Natural killer cell (primary cell): ENCODE measurements around the gene CYP2D6. TPM values are rescaled to one million over a fixed set of nuclear protein-coding genes. Genes with fewer than 3 reads are reported as not detected.
"Not testable (repeated sequence)": the region's sequence is repeated elsewhere in the genome, so short reads cannot be mapped to it uniquely, and the experiment has no call there.

ENCODE experiments used
- ATAC-seq, 3 donors: fragments of 150-1000 bp in 2 of 3; fragments of 200-7000 bp in 1 of 3; cut with Tn5 transposase; 1 replicate in 1 of 3; 2 replicates in 2 of 3; pipeline ENCODE4 v1.10.0; 2021; ENCODE audit warnings: mild to moderate bottlenecking in 2 of 3, moderate library complexity in 2 of 3
- DNase-seq, 2 donors: peaks; one replicate each; pipeline versions ENCODE4 v3.0.0 to v3.0.0-alpha.2; 2013 to 2021; ENCODE audit warnings: mixed read lengths in 1 of 2
- H3K27ac ChIP-seq: one replicate; pipeline ENCODE4 v1.5.1; 2013; ENCODE audit warnings: mild to moderate bottlenecking, low read length
- H3K27me3 ChIP-seq: one replicate; pipeline ENCODE4 v1.6.1; 2013; ENCODE audit warnings: low read length; ENCODE audit not compliant: control insufficient read depth, insufficient read depth
- H3K36me3 ChIP-seq: one replicate; pipeline ENCODE4 v1.6.1; 2013; ENCODE audit warnings: low read length; ENCODE audit not compliant: control insufficient read depth, insufficient read depth
- H3K4me1 ChIP-seq: one replicate; pipeline ENCODE4 v1.6.1; 2013; ENCODE audit warnings: low read length; ENCODE audit not compliant: control insufficient read depth, insufficient read depth
- H3K4me3 ChIP-seq: one replicate; pipeline ENCODE4 v1.5.1; 2013; ENCODE audit warnings: low read length
- H3K9me3 ChIP-seq: one replicate; pipeline ENCODE4 v1.6.1; 2013; ENCODE audit warnings: low read length; ENCODE audit not compliant: control insufficient read depth, insufficient read depth
- H3K27ac Mint-ChIP-seq, 2 donors: one replicate each; pipeline ENCODE4 v1.8.0; 2022; ENCODE audit warnings: mild to moderate bottlenecking in 2 of 2, mixed read lengths in 2 of 2, moderate library complexity in 1 of 2
- H3K27me3 Mint-ChIP-seq, 2 donors: one replicate each; pipeline ENCODE4 v1.8.0; 2022; ENCODE audit warnings: low read depth in 2 of 2, mixed read lengths in 2 of 2
- H3K36me3 Mint-ChIP-seq: one replicate; pipeline ENCODE4 v1.8.0; 2022; ENCODE audit warnings: mixed read lengths
- H3K4me1 Mint-ChIP-seq, 2 donors: one replicate each; pipeline ENCODE4 v1.8.0; 2022; ENCODE audit warnings: mixed read lengths in 2 of 2
- H3K4me3 Mint-ChIP-seq: one replicate; pipeline ENCODE4 v1.8.0; 2022; ENCODE audit warnings: mild to moderate bottlenecking, moderate library complexity, mixed read lengths
- H3K9me3 Mint-ChIP-seq, 2 donors: one replicate each; pipeline ENCODE4 v1.8.0; 2022; ENCODE audit warnings: mixed read lengths in 2 of 2
- WGBS: methylation state at CpG from one replicate; pipeline ENCODE4 v1.1.7; 2013; ENCODE audit warnings: missing lambda C conversion rate; ENCODE audit not compliant: insufficient coverage; 5-methylcytosine and 5-hydroxymethylcytosine counted together
- intact Hi-C: fragments of 100-400 bp; cut with micrococcal nuclease; formaldehyde crosslinking; loops from one replicate; pipeline ENCODE4 v1.14.2; 2022
- total RNA-seq, 4 donors: library from RNA; stranded (reverse); fragments of 120-200 nt in 1 of 4; gene quantifications; one replicate each; pipeline versions ENCODE4 v1.2.3 to v1.2.4, GENCODE V29; 2013 to 2022
- TF ChIP-seq, protein P1 (sequence below): fragments of 200-600 bp; IDR thresholded peaks from one replicate; pipeline ENCODE4 v1.8.0; 2022; ENCODE audit warnings: antibody characterized with exemption

Gene CYP2D6
- total RNA-seq, 3 donors from 2014 or later (not counting 1 experiment from before 2014, with no cell fraction given): 3.8 to 5.5 (median 3.9) TPM

DNA sequence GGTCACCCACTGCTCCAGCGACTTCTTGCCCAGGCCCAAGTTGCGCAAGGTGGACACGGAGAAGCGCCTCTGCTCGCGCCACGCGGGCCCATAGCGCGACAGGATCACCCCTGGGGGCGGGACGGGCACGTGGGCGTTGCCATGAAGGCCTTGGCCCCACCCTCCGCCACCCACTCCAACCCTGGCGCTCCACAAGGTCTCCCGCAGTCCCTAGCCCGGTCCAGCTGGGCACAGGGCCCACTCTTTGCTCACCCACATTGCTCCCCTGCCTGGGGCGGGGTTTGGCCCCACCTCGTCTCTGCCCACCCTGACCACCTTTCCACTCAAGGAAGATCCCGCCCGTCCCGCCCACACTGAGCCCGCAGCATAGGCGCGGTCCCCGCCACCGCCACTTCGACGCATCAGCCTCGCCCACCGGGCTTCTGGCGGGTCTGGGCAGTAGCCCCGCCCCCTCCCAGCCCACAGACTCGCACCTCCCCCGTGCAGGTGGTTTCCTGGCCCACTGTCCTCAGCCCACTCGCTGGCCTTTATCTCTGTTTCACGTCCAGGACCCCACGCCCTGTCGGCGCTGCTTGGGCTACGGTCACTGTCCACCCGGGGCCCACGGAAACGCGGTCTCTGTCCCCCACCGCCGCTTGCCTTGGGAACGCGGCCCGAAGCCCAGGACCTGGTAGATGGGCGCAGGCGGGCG lies 12.3 kb upstream of the CYP2D6 start:
- Mint-ChIP-seq H3K4me1 (no peaks in the 10 kb centered on the region), H3K9me3 (no peaks in the 10 kb centered on the region), H3K27me3 (no peaks in the 10 kb centered on the region), H3K36me3 (no peaks in the 10 kb centered on the region), H3K4me3 (no peak overlapping the region), H3K27ac (no peak overlapping the region)
- WGBS: 91% methylated on average over 54 of the region's 54 CpGs
- Histone ChIP-seq H3K27ac (no peak overlapping the region), H3K27me3 (no peaks in the 10 kb centered on the region), H3K9me3 (no peaks in the 10 kb centered on the region), H3K4me1 (no peaks in the 10 kb centered on the region), H3K36me3 (no peaks in the 10 kb centered on the region), H3K4me3 (no peak overlapping the region)
- no peak for ATAC-seq
- intact Hi-C loops: no loop called here
- DNase-seq: no peak
- TF ChIP-seq, protein P1, sequence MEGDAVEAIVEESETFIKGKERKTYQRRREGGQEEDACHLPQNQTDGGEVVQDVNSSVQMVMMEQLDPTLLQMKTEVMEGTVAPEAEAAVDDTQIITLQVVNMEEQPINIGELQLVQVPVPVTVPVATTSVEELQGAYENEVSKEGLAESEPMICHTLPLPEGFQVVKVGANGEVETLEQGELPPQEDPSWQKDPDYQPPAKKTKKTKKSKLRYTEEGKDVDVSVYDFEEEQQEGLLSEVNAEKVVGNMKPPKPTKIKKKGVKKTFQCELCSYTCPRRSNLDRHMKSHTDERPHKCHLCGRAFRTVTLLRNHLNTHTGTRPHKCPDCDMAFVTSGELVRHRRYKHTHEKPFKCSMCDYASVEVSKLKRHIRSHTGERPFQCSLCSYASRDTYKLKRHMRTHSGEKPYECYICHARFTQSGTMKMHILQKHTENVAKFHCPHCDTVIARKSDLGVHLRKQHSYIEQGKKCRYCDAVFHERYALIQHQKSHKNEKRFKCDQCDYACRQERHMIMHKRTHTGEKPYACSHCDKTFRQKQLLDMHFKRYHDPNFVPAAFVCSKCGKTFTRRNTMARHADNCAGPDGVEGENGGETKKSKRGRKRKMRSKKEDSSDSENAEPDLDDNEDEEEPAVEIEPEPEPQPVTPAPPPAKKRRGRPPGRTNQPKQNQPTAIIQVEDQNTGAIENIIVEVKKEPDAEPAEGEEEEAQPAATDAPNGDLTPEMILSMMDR: no peak

DNA sequence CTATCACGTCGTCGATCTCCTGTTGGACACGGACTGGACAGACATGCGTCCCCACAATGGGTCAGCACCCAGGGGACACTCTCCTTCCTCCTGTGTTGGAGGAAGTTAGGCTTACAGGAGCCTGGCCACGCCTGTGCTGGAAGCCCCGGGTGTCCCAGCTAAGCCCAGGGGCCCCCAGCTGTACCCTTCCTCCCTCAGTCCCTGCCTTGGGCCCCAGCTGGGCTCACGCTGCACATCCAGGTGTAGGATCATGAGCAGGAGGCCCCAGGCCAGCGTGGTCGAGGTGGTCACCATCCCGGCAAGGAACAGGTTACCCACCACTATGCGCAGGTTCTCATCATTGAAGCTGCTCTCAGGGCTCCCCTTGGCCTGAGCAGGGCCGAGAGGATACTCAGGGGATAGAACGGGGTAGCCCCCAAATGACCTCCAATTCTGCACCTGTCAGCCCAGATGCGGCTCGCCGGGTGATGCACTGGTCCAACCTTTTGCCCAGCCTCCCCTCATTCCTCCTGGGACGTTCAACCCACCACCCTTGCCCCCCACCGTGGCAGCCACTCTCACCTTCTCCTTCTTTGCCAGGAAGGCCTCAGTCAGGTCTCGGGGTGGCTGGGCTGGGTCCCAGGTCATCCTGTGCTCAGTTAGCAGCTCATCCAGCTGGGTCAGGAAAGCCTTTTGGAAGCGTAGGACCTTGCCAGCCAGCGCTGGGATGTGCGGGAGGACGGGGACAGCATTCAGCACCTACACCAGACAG lies 10.9 kb upstream of the CYP2D6 start:
- intact Hi-C loops: not testable (repeated sequence)

DNA sequence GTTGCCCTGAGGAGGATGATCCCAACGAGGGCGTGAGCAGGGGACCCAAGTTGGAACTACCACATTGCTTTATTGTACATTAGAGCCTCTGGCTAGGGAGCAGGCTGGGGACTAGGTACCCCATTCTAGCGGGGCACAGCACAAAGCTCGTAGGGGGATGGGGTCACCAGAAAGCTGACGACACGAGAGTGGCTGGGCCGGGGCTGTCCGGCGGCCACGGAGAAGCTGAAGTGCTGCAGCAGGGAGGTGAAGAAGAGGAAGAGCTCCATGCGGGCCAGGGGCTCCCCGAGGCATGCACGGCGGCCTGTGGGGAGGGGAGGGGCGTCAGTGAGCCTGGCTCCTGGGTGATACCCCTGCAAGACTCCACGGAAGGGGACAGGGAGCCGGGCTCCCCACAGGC lies 9.5 kb upstream of the CYP2D6 start:
- H3K27me3 ChIP-seq, H3K4me1 Mint-ChIP-seq, H3K9me3 ChIP-seq, H3K4me3 ChIP-seq, H3K27ac ChIP-seq, H3K27ac Mint-ChIP-seq, ATAC-seq, H3K36me3 Mint-ChIP-seq, intact Hi-C loops, H3K9me3 Mint-ChIP-seq, H3K4me1 ChIP-seq, H3K4me3 Mint-ChIP-seq, H3K36me3 ChIP-seq, H3K27me3 Mint-ChIP-seq, DNase-seq: not testable (repeated sequence)
- 89% methylated on average over 7 of the region's 17 CpGs for WGBS

More for the DNA sequence above, 10.9 kb upstream of the CYP2D6 start:
- H3K27ac Mint-ChIP-seq, H3K27ac ChIP-seq, H3K36me3 ChIP-seq, H3K4me3 Mint-ChIP-seq, H3K4me3 ChIP-seq, H3K4me1 Mint-ChIP-seq, DNase-seq, H3K36me3 Mint-ChIP-seq, H3K9me3 Mint-ChIP-seq, H3K27me3 Mint-ChIP-seq, H3K9me3 ChIP-seq, ATAC-seq, H3K27me3 ChIP-seq, H3K4me1 ChIP-seq: not testable (repeated sequence)
- 94% methylated on average over 24 of the region's 24 CpGs for WGBS

DNA sequence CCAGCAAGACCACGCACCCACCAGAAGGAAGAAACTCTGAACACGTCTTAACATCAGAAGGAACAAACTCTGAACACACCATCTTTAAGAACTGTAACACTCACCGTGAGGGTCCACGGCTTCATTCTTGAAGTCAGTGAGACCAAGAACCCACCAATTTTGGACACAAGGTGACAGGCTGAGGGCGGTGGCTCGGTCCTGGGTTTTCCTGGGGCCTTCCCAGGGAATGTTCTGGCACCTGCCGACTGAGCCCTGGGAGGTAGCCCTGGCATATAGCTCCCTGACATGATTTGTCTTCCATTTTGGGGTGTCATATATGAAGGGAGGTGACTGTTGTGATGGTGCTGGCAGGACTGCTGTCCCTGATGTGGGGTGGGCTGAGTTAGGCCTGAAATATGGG lies 8.9 kb upstream of the CYP2D6 start:
- H3K27ac ChIP-seq, H3K9me3 ChIP-seq, DNase-seq, H3K9me3 Mint-ChIP-seq, H3K4me3 ChIP-seq, ATAC-seq, H3K4me1 ChIP-seq, H3K36me3 ChIP-seq, H3K27me3 Mint-ChIP-seq, H3K4me1 Mint-ChIP-seq, H3K27me3 ChIP-seq, H3K27ac Mint-ChIP-seq, H3K36me3 Mint-ChIP-seq, H3K4me3 Mint-ChIP-seq, intact Hi-C loops: not testable (repeated sequence)
- WGBS: 91% methylated on average over 7 of the region's 7 CpGs

DNA sequence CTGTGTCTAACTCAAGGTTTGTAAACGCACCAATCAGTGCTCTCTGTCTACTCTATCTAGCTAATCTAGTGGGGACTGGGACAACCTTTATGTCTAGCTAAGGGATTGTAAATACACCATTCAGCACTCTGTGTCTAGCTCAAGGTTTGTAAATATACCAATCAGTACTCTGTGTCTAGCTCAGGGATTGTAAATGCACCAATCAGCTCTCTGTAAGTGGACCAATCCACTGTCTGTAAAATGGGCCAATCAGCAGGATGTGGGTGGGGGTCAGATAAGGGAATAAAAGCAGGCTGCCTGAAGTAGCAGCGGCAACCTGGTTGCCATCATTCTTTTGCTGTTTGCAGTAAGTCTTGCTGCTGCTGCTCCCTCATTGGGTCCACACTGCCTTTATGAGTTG lies 8.4 kb upstream of the CYP2D6 start:
- no peaks in the 10 kb centered on the region for H3K36me3 Mint-ChIP-seq
- no peak overlapping the region for H3K27ac Mint-ChIP-seq
- Histone ChIP-seq H3K36me3 (no peaks in the 10 kb centered on the region), H3K27ac (no peak overlapping the region), H3K4me3 (no peak overlapping the region), H3K9me3 (no peaks in the 10 kb centered on the region), H3K4me1 (no peaks in the 10 kb centered on the region), H3K27me3 (no peaks in the 10 kb centered on the region)
- H3K4me3 Mint-ChIP-seq: no peak overlapping the region
- no peaks in the 10 kb centered on the region for H3K4me1 Mint-ChIP-seq
- H3K27me3 Mint-ChIP-seq: no peaks in the 10 kb centered on the region
- 98% methylated on average over 2 of the region's 2 CpGs for WGBS
- TF ChIP-seq, protein P1: no peak
- H3K9me3 Mint-ChIP-seq: no peaks in the 10 kb centered on the region
- intact Hi-C loops: no loop called here
- ATAC-seq (no peak), DNase-seq (no peak)
